Measurements from ENCODE around the gene PTPN4. TPM values are rescaled to one million over a fixed set of nuclear protein-coding genes. Genes with fewer than 3 reads are reported as not detected.

The PTPN4 gene
- total and polyA plus RNA-seq, 8 donors = 4.4 to 18.7 (median 13.2) TPM

DNA sequence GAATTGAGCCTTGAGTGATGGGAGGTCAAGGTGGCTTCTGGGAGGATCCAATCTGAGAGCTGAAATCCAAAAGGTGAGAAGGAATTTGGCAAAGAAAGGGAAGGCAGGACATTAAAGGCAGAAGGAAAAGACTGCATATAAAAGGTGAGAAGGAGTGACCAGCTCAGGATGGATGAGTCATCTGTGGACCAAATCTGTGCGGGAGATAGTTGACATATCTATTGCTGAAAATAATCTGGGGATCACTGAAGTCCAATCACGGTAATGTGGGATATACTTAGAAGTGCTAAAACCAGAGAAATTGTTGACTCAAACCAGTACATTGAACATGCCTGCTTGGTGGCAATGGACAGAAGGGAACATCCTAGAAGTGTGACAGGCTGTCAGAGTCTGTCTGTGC is 8.0 kb upstream of the PTPN4 start:
- no peaks in the 10 kb centered on the region for H3K9me3 ChIP-seq
- no peak overlapping the region for H3K27ac ChIP-seq
- TF ChIP-seq, protein P1, sequence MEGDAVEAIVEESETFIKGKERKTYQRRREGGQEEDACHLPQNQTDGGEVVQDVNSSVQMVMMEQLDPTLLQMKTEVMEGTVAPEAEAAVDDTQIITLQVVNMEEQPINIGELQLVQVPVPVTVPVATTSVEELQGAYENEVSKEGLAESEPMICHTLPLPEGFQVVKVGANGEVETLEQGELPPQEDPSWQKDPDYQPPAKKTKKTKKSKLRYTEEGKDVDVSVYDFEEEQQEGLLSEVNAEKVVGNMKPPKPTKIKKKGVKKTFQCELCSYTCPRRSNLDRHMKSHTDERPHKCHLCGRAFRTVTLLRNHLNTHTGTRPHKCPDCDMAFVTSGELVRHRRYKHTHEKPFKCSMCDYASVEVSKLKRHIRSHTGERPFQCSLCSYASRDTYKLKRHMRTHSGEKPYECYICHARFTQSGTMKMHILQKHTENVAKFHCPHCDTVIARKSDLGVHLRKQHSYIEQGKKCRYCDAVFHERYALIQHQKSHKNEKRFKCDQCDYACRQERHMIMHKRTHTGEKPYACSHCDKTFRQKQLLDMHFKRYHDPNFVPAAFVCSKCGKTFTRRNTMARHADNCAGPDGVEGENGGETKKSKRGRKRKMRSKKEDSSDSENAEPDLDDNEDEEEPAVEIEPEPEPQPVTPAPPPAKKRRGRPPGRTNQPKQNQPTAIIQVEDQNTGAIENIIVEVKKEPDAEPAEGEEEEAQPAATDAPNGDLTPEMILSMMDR (IDR thresholded peaks at IDR 0.05) = no peak
- H3K27me3 ChIP-seq = no peaks in the 10 kb centered on the region
- H3K4me1 ChIP-seq = peaks cover 0 to under 1% (median 0%) of the 10 kb centered on the region in 3 donors
- no peak overlapping the region for H3K4me3 ChIP-seq
- ATAC-seq = no peak
- no peak for FAIRE-seq
- DNase-seq = no peak
- intact Hi-C loops (cut with DNase I) = no loop called here
- WGBS, 2 donors = 66 to 77% methylated on average over 2 of the region's 2 CpGs
- no peaks in the 10 kb centered on the region for H3K36me3 ChIP-seq

DNA sequence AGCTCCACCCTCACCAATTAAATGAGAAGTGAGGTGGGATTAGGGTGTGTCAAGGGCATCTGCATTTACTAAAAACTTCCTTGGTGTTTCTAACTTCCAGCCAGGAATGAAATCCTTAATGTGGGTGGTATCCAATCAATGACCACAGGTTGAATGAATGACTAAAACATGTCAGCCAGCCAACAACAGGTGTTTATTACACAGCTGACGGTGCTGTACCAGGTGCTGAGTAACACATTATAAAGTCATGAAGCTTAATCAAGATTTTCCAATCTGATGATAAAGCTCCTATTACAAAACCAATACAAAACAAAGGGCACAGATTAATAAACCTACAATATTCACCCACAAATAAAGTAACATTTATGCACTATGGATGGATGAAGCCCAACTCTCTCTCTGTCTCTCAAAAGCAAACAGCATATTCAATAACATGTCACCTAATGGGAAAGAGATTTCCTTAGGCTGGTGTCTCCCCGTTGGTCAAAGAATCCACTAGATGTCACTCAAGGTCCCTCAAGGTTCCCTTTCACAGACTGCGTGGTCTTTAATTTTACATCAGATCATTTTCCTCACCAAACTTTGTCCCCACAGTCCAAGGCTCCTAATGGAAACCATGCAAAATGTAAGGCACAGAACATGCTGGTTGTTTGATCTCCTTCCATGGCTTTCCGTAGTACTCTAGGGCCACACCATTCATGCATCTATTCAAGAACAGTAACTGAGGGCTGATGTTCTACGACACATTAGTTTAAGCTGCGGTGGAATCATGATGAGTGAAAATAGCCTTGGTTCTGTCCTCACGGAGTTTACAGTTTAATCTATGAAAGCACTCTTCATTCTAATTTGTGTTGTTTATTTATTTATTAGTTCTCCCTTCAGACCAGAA is 6.4 kb upstream of the PTPN4 start:
- peak; percentile 47 for FAIRE-seq

DNA sequence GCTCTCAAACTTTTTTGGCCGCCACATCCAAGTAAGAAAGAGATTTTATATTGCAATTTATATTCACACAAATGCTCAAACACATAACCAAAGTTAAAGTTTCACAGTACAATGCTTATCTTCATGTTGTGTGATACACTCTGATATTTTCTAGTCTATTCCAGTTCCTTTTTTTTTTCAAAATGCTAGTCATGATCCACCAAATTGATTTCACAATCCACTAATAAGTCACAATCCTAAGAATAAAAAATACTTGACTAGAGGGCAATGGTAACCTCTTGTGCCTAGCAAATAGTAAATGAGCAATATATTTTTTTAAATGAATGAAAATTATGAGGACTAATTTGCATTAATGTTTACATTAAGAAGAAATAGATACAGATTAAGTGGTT is 5.8 kb upstream of the PTPN4 start:
- WGBS, 2 donors = 90 to 97% methylated on average over 1 of the region's 1 CpG
- DNase-seq (no peak), FAIRE-seq (no peak), ATAC-seq (no peak)
- H3K4me1 ChIP-seq = peaks cover 0 to 13% (median 7%) of the 10 kb centered on the region in 3 donors
- H3K9me3 ChIP-seq = no peaks in the 10 kb centered on the region
- no peak overlapping the region for H3K4me3 ChIP-seq
- H3K36me3 ChIP-seq = no peaks in the 10 kb centered on the region
- H3K27me3 ChIP-seq = no peaks in the 10 kb centered on the region
- intact Hi-C loops (cut with DNase I) = no loop called here
- H3K27ac ChIP-seq = no peak overlapping the region
- TF ChIP-seq, protein P1 (IDR thresholded peaks at IDR 0.05) = no peak

More for the DNA sequence above, 6.4 kb upstream of the PTPN4 start:
- Histone ChIP-seq H3K4me1 (peaks cover 0 to 9% (median 7%) of the 10 kb centered on the region in 3 donors), H3K27me3 (no peaks in the 10 kb centered on the region), H3K4me3 (no peak overlapping the region), H3K27ac (no peak overlapping the region), H3K36me3 (no peaks in the 10 kb centered on the region), H3K9me3 (no peaks in the 10 kb centered on the region)
- 35 to 38% methylated on average over 7 of the region's 7 CpGs for WGBS, 2 donors
- intact Hi-C loops (cut with DNase I) = no loop called here
- DNase-seq = no peak
- ATAC-seq = peak; percentile 26 to 71 (median 68)
- TF ChIP-seq, protein P1 (IDR thresholded peaks at IDR 0.05) = peak in 2 of 4 donors; percentile 27 to 36

DNA sequence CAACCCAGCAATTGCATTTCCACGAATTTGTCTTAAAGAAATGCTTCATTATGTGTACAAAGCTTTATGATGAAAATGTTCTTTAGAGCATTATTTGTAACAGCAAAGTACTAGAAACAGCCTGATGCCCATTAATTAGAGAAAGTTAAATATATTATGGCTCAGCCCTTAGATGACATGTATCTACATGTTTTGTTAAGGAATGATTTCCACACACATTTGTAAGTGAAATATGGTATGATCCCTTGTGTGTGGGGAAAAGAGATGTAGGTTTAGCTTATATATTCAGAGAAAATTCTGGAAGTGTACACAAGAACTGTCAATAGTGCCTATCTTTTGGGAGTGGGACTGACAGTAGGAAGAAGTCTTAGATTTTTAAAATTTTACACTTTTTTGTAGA is 3.8 kb upstream of the PTPN4 start:
- intact Hi-C loops (cut with DNase I) = no loop called here
- H3K27ac ChIP-seq = no peak overlapping the region
- H3K4me3 ChIP-seq = no peak overlapping the region
- H3K27me3 ChIP-seq = no peaks in the 10 kb centered on the region
- no peaks in the 10 kb centered on the region for H3K9me3 ChIP-seq
- no peak for ATAC-seq
- TF ChIP-seq, protein P1 (IDR thresholded peaks at IDR 0.05) = no peak
- no peaks in the 10 kb centered on the region for H3K36me3 ChIP-seq
- FAIRE-seq = no peak
- WGBS, 2 donors = 37 to 45% methylated on average over 1 of the region's 1 CpG
- DNase-seq = no peak
- H3K4me1 ChIP-seq = peaks cover 0 to 16% (median 8%) of the 10 kb centered on the region in 3 donors

DNA sequence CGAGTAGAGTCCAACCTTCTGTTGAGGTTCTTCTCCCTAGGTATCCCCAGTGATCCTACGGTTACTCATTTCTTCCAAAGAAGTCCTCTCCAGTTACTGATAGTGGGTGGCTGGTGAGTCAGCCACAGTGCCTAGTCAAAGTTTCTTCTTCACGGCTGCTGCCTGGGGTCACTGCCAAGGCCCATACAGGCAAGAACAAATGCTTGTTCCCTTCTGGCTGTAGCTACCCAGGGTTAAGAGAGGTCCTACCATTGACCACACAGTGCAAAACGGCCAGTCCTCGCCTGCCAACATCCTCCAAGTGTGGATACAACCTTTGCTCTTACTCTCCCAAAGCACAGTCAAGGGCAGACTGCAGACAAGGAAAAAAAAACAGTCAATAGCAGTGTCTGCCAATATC is 2.9 kb upstream of the PTPN4 start:
- intact Hi-C loops (cut with DNase I) = no loop called here
- 29 to 45% methylated on average over 5 of the region's 5 CpGs for WGBS, 2 donors
- FAIRE-seq = no peak
- peak; percentile 24 to 45 (median 32) for ATAC-seq
- TF ChIP-seq, protein P1 (IDR thresholded peaks at IDR 0.05) = no peak
- H3K36me3 ChIP-seq = no peaks in the 10 kb centered on the region
- no peaks in the 10 kb centered on the region for H3K9me3 ChIP-seq
- H3K4me1 ChIP-seq = peaks cover 0 to 18% (median 16%) of the 10 kb centered on the region in 3 donors
- DNase-seq = peak; percentile 62 to 79 (median 64)
- H3K4me3 ChIP-seq = no peak overlapping the region
- no peaks in the 10 kb centered on the region for H3K27me3 ChIP-seq
- H3K27ac ChIP-seq = peak overlapping the region; percentile 20 to 75 (median 44)

Data from pancreas (tissue), 10 donors.